Testis (tissue), 3 donors: ENCODE results near the gene TEX26. TPM values are rescaled to one million over a fixed set of nuclear protein-coding genes. Genes with fewer than 3 reads are reported as not detected.

Experiments used
- DNase-seq: peaks from one replicate; pipeline ENCODE4 v3.0.0-alpha.2; 2019
- H3K27ac ChIP-seq, 2 donors: fragments of 200-600 bp; sonication (generic); one replicate each; pipeline ENCODE4 v1.5.1; 2019
- H3K27me3 ChIP-seq: fragments of 200-600 bp; sonication (generic); one replicate; pipeline ENCODE4 v1.5.1; 2019
- H3K36me3 ChIP-seq: fragments of 200-600 bp; sonication (generic); one replicate; pipeline ENCODE4 v1.5.1; 2017; ENCODE audit warnings: low read depth; ENCODE audit errors: missing control alignments
- H3K4me1 ChIP-seq: fragments of 200-600 bp; sonication (generic); one replicate; pipeline ENCODE4 v1.5.1; 2019
- H3K4me3 ChIP-seq, 2 donors: fragments of 200-600 bp; sonication (generic); one replicate each; pipeline ENCODE4 v1.5.1; 2017 to 2019
- H3K9me3 ChIP-seq: fragments of 200-600 bp; sonication (generic); one replicate; pipeline ENCODE4 v1.5.1; 2017
- POLR2A ChIP-seq: fragments of 450-650 bp; IDR thresholded peaks from one replicate; pipeline ENCODE4 v1.6.1; 2017; ENCODE audit warnings: antibody characterized with exemption, mild to moderate bottlenecking, moderate library complexity
- WGBS, 2 donors: methylation state at CpG; one replicate each; pipeline ENCODE4 v1.1.5; 2018; 5-methylcytosine and 5-hydroxymethylcytosine counted together
- intact Hi-C: fragments of 100-400 bp; cut with DNase I; formaldehyde crosslinking; loops from one replicate; pipeline ENCODE4 v1.15.1; 2023; ENCODE audit warnings: low total_unique reads
- polyA plus RNA-seq: library from polyadenylated mRNA; stranded (reverse); fragments of 350-450 nt; fragmentation: Illumina TruSeq; extraction: RNeasy Lipid Tissue Mini Kit (QIAGEN cat#74804); gene quantifications from one replicate; pipeline ENCODE4 v1.2.3, GENCODE V29; 2014; ENCODE audit warnings: low read depth, low replicate concordance; ENCODE audit not compliant: insufficient read depth
- total RNA-seq, 2 donors: library from RNA; depleted of rRNA; stranded (reverse); fragments of >200 nt; gene quantifications; one replicate each; pipeline ENCODE4 v1.2.3, GENCODE V29; 2016
- TF ChIP-seq, protein P1 (sequence below), 3 experiments: fragments of 450-650 bp in 2 of 3; fragments of 200-600 bp in 1 of 3; sonication (generic) in 1 of 3; IDR thresholded peaks; one replicate each; pipeline ENCODE4 v1.5.1; 2016 to 2019; ENCODE audit warnings: antibody characterized with exemption in 3 of 3, mild to moderate bottlenecking in 2 of 3, moderate library complexity in 1 of 3

The TEX26 gene
- total and polyA plus RNA-seq, 3 donors from 2014 or later: 5.5 to 40.7 (median 21.4) TPM

GRCh38 chr13:30892966-30893365 is 39.5 kb upstream of the TEX26 start:
- Histone ChIP-seq H3K27ac (no peak overlapping the region), H3K9me3 (no peaks in the 10 kb centered on the region), H3K4me3 (no peak overlapping the region), H3K36me3 (no peaks in the 10 kb centered on the region), H3K4me1 (no peaks in the 10 kb centered on the region), H3K27me3 (no peaks in the 10 kb centered on the region)
- TF ChIP-seq, protein P1, sequence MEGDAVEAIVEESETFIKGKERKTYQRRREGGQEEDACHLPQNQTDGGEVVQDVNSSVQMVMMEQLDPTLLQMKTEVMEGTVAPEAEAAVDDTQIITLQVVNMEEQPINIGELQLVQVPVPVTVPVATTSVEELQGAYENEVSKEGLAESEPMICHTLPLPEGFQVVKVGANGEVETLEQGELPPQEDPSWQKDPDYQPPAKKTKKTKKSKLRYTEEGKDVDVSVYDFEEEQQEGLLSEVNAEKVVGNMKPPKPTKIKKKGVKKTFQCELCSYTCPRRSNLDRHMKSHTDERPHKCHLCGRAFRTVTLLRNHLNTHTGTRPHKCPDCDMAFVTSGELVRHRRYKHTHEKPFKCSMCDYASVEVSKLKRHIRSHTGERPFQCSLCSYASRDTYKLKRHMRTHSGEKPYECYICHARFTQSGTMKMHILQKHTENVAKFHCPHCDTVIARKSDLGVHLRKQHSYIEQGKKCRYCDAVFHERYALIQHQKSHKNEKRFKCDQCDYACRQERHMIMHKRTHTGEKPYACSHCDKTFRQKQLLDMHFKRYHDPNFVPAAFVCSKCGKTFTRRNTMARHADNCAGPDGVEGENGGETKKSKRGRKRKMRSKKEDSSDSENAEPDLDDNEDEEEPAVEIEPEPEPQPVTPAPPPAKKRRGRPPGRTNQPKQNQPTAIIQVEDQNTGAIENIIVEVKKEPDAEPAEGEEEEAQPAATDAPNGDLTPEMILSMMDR (IDR thresholded peaks at IDR 0.05): peak in 2 of 3 experiments; percentile 33 to 63
- no peak for TF ChIP-seq POLR2A
- peak; percentile 83 for DNase-seq
- 34 to 35% methylated on average over 6 of the region's 6 CpGs for WGBS, 2 donors
- intact Hi-C loops: no loop called here

GRCh38 chr13:30895773-30896172 is 36.7 kb upstream of the TEX26 start:
- TF ChIP-seq POLR2A: no peak
- TF ChIP-seq, protein P1 (IDR thresholded peaks at IDR 0.05): no peak
- Histone ChIP-seq H3K4me1 (no peaks in the 10 kb centered on the region), H3K9me3 (no peaks in the 10 kb centered on the region), H3K27me3 (no peaks in the 10 kb centered on the region), H3K4me3 (no peak overlapping the region), H3K36me3 (no peaks in the 10 kb centered on the region), H3K27ac (no peak overlapping the region)
- peak; percentile 67 for DNase-seq
- WGBS, 2 donors: 42 to 53% methylated on average over 4 of the region's 4 CpGs
- intact Hi-C loops: no loop called here

GRCh38 chr13:30898070-30898469 is 34.4 kb upstream of the TEX26 start:
- Histone ChIP-seq H3K27ac (no peak overlapping the region), H3K9me3 (no peaks in the 10 kb centered on the region), H3K36me3 (no peaks in the 10 kb centered on the region), H3K27me3 (no peaks in the 10 kb centered on the region), H3K4me1 (no peaks in the 10 kb centered on the region), H3K4me3 (no peak overlapping the region)
- intact Hi-C loops: no loop called here
- no peak for DNase-seq
- no peak for TF ChIP-seq POLR2A
- TF ChIP-seq, protein P1 (IDR thresholded peaks at IDR 0.05): no peak

GRCh38 chr13:30898678-30899241 is 33.7 kb upstream of the TEX26 start:
- Histone ChIP-seq H3K36me3 (no peaks in the 10 kb centered on the region), H3K4me1 (no peaks in the 10 kb centered on the region), H3K4me3 (no peak overlapping the region), H3K27ac (no peak overlapping the region), H3K9me3 (no peaks in the 10 kb centered on the region), H3K27me3 (no peaks in the 10 kb centered on the region)
- WGBS, 2 donors: 62 to 76% methylated on average over 7 of the region's 7 CpGs
- no peak for DNase-seq
- intact Hi-C loops: no loop called here
- TF ChIP-seq, protein P1 (IDR thresholded peaks at IDR 0.05): no peak
- no peak for TF ChIP-seq POLR2A

DNA sequence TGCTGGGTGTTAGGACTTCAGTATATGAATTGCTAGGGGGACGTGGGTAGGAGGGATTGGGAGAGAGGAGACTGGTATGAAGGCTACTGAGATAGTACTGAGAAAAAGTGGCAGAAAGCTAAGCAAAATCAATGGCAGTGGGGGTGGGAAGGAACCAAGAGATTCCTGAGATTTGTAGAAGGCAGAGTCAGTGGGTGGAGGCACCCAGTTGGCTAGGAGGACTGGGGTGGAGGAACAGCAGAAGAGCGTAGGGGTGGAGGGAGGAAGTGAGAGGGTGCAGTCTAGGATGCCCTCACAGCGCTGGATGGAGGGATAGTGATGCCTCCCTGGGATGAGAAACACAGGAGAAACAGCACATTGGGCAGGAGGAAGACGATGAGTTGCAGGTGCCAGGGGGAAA is 32.0 kb upstream of the TEX26 start:
- TF ChIP-seq, protein P1 (IDR thresholded peaks at IDR 0.05): no peak
- TF ChIP-seq POLR2A: no peak
- Histone ChIP-seq H3K27me3 (no peaks in the 10 kb centered on the region), H3K4me1 (no peaks in the 10 kb centered on the region), H3K4me3 (no peak overlapping the region), H3K27ac (no peak overlapping the region), H3K36me3 (no peaks in the 10 kb centered on the region), H3K9me3 (no peaks in the 10 kb centered on the region)
- WGBS, 2 donors: 92 to 95% methylated on average over 4 of the region's 4 CpGs
- intact Hi-C loops: no loop called here
- no peak for DNase-seq
